ENCODE data around the gene DCPS. TPM values are rescaled to one million over a fixed set of nuclear protein-coding genes. Genes with fewer than 3 reads are reported as not detected.
A peak's percentile ranks its signal among the peaks of the same experiment; 100 is the strongest.
"Not testable (repeated sequence)": the region's sequence is repeated elsewhere in the genome, so short reads cannot be mapped to it uniquely, and the experiment has no call there.

The DCPS gene, protein sequence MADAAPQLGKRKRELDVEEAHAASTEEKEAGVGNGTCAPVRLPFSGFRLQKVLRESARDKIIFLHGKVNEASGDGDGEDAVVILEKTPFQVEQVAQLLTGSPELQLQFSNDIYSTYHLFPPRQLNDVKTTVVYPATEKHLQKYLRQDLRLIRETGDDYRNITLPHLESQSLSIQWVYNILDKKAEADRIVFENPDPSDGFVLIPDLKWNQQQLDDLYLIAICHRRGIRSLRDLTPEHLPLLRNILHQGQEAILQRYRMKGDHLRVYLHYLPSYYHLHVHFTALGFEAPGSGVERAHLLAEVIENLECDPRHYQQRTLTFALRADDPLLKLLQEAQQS
- 8.1 and 13.5 TPM in 2 replicates for total RNA-seq (2014; rRNA removed; shearing (Covaris generic))

DNA sequence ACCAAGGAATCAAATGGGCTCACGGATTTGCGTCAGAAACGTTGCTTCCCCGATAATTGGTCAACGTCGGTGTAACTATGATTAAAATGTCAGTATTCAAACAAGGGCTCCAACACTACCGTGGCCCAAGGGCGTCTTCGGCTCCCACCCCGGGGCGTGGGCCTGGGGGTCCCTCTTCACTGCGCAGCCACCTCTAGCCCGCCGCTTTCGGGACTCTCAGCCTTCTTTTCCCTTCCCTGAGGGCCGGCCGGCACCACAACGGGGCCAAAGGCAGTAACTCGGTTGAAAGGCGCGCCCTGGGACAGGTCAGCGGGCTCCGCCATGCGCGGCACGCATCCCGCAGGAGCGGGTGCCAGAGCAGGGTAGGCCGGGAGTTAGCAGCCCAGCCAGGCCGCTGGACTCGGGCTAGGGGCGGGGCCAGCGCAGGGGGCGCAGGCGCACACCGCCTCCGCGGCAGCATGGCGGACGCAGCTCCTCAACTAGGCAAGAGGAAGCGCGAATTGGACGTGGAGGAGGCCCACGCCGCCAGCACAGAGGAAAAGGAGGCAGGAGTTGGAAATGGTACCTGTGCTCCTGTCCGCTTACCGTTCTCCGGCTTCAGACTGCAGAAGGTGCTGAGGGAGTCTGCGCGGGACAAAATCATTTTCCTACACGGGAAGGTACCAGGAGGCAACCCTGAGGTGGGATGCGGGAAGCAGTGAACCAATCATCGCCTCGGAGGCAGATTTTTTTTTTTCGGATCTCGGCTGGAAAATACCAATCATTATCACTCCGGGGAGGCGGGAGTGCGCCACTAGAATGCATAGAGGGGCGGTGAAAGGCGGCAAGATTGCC, at the start of gene DCPS:
Gene DCPS, plus strand, starts transcription at position 438 of the 834 bp plus-strand sequence. Its CDS starts 21 bp downstream, at position 459.
- Histone ChIP-seq H3K27ac (peak within 1 kb of the TSS; percentile 81), H3K9me3 (replicated peaks) (no peaks in the 10 kb centered on the region), H3K36me3 (no peaks in the 10 kb centered on the region; the same call in 1 of the 2 replicates), H3K4me3 (peak within 1 kb of the TSS; percentile 59), H3K4me1 (replicated peaks) (0 out of 2 replicates have a peak, but pooled peaks cover 5% of the 10 kb centered on the region), H3K27me3 (replicated peaks) (no peaks in the 10 kb centered on the region)
- DNase-seq (ENCODE audit: low read depth in 1 of 2, low spot score in 2 of 2): peak; percentile 75 to 87

DNA sequence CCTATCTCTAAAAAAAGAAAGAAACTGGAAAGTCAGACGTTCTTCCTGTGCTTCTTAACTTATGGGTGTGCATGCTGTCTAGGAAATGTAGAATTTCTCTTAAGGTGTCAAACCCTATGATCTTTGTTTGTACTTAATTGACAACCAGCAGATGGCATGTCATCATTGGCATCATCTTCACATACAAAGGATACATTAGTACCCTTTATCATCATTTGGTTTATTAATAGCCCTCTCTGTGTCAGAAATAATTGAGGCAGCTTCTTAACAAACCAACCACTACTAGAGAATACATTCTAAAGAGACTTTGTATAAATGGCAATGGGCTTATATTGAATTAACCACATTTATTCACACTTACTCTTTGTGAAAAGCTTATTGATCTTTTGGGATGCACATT, 49.0 kb upstream of the DCPS start:
- Histone ChIP-seq H3K27ac (no peak overlapping the region), H3K36me3 (no peaks in the 10 kb centered on the region), H3K4me3 (no peak overlapping the region), H3K9me3 (replicated peaks) (no peaks in the 10 kb centered on the region), H3K27me3 (replicated peaks) (no peaks in the 10 kb centered on the region), H3K4me1 (replicated peaks) (peaks cover 8% of the 10 kb centered on the region; the same call in 1 of the 2 replicates)
- no peak for DNase-seq (ENCODE audit: low read depth in 1 of 2, low spot score in 2 of 2)

- not testable (repeated sequence) for H3K9me3 ChIP-seq (replicated peaks); H3K36me3 ChIP-seq; H3K27ac ChIP-seq; H3K4me1 ChIP-seq (replicated peaks); H3K4me3 ChIP-seq; DNase-seq (ENCODE audit: low read depth in 1 of 2, low spot score in 2 of 2); H3K27me3 ChIP-seq (replicated peaks)
Measured at GRCh38 chr11:126255507-126255906, 48.4 kb upstream of the DCPS start.

GRCh38 chr11:126256216-126256615, 47.6 kb upstream of the DCPS start:
- DNase-seq (ENCODE audit: low read depth in 1 of 2, low spot score in 2 of 2): no peak
- Histone ChIP-seq H3K9me3 (replicated peaks) (no peaks in the 10 kb centered on the region), H3K4me1 (replicated peaks) (peaks cover 8% of the 10 kb centered on the region; the same call in 1 of the 2 replicates), H3K4me3 (no peak overlapping the region), H3K36me3 (peaks cover 9% of the 10 kb centered on the region; the same call in 1 of the 2 replicates), H3K27ac (no peak overlapping the region), H3K27me3 (replicated peaks) (no peaks in the 10 kb centered on the region)

DNA sequence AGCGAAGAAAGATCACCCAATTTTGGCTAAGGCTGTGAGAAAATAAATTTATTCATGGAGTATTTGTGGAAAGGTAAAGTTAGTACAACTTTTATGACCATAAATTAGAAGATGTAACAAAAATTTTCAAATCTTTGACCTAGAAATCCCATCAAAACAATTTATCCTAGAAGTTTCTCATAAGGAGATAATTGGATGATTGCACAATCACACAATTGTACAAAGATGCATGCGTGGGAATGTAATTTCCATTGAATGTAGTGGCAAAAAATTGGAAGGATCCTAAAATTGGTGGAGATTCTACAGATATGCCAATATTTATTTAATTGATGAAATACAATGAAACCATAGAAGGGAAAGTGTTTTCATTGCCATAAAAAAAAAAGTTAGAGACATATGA, 46.7 kb upstream of the DCPS start:
- peaks cover 8% of the 10 kb centered on the region; the same call in 1 of the 2 replicates for H3K4me1 ChIP-seq (replicated peaks)
- no peak overlapping the region for H3K27ac ChIP-seq
- no peak overlapping the region for H3K4me3 ChIP-seq
- DNase-seq (ENCODE audit: low read depth in 1 of 2, low spot score in 2 of 2): no peak
- H3K27me3 ChIP-seq (replicated peaks): no peaks in the 10 kb centered on the region
- no peaks in the 10 kb centered on the region for H3K9me3 ChIP-seq (replicated peaks)
- H3K36me3 ChIP-seq: peaks cover 15% of the 10 kb centered on the region

GRCh38 chr11:126257764-126258163, 46.1 kb upstream of the DCPS start:
- Histone ChIP-seq H3K27ac (no peak overlapping the region), H3K27me3 (replicated peaks) (no peaks in the 10 kb centered on the region), H3K9me3 (replicated peaks) (no peaks in the 10 kb centered on the region), H3K36me3 (peaks cover 21% of the 10 kb centered on the region), H3K4me1 (replicated peaks) (peaks cover 8% of the 10 kb centered on the region; the same call in 1 of the 2 replicates), H3K4me3 (no peak overlapping the region)
- DNase-seq (ENCODE audit: low read depth in 1 of 2, low spot score in 2 of 2): peak in 1 of 2 experiments; percentile 21

- DNase-seq (ENCODE audit: low read depth in 1 of 2, low spot score in 2 of 2): no peak
- no peak overlapping the region for H3K27ac ChIP-seq
- H3K9me3 ChIP-seq (replicated peaks): no peaks in the 10 kb centered on the region
- peaks cover 65% of the 10 kb centered on the region for H3K36me3 ChIP-seq
- H3K4me1 ChIP-seq (replicated peaks): peaks cover 8% of the 10 kb centered on the region; the same call in 1 of the 2 replicates
- H3K27me3 ChIP-seq (replicated peaks): no peaks in the 10 kb centered on the region
- H3K4me3 ChIP-seq: no peak overlapping the region
Measured at GRCh38 chr11:126262216-126262615, 41.6 kb upstream of the DCPS start.

GRCh38 chr11:126263489-126263888, 40.4 kb upstream of the DCPS start:
- Histone ChIP-seq H3K36me3 (peaks cover 71% of the 10 kb centered on the region), H3K27me3 (replicated peaks) (no peaks in the 10 kb centered on the region), H3K4me3 (no peak overlapping the region), H3K27ac (no peak overlapping the region), H3K9me3 (replicated peaks) (no peaks in the 10 kb centered on the region), H3K4me1 (replicated peaks) (no peaks in the 10 kb centered on the region)
- DNase-seq (ENCODE audit: low read depth in 1 of 2, low spot score in 2 of 2): no peak

DNA sequence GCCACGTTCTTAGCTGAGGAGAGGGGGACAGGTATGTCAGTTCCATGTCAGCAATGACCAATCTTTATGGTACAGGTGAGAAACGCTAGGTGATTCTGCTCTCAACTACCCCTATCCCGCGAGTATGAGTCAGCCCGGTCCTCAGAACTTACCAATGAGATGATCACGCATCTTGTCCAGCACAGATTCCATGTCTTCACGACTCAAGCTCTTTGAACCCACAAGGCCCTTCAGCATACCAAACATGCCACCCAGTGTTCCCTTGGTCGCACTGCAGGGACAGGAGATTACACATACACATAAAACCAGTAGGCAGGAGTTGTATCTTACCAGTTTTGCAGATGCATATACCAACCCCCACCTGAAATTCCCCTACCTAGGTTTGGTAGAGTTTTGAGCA, 38.0 kb upstream of the DCPS start:
- Histone ChIP-seq H3K4me1 (replicated peaks) (no peaks in the 10 kb centered on the region), H3K4me3 (no peak overlapping the region), H3K27me3 (replicated peaks) (no peaks in the 10 kb centered on the region), H3K36me3 (peaks cover 66% of the 10 kb centered on the region), H3K9me3 (replicated peaks) (no peaks in the 10 kb centered on the region), H3K27ac (no peak overlapping the region)
- DNase-seq (ENCODE audit: low read depth in 1 of 2, low spot score in 2 of 2): no peak

DNA sequence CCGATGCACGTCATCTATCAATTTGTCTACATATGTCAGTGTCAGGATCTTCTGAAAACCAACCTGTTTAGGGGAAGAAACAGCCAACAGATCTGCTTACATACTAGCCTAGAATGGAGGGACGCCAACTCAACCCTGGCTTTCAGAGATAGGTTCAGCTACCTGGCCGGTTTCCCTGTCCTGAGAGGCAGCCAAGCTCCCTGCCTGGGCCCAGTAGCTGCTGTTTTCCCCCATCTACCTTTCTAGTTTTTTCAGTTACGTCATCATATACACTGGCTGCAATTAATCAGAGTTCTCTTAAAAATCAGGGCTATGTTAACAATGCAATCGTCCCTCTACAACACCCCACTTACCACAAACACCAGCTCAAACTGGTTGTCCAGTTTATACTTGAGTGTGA, 36.2 kb upstream of the DCPS start:
- Histone ChIP-seq H3K9me3 (replicated peaks) (no peaks in the 10 kb centered on the region), H3K4me3 (peak overlapping the region; percentile 70), H3K27ac (peak overlapping the region; percentile 80), H3K36me3 (peaks cover 51% of the 10 kb centered on the region), H3K4me1 (replicated peaks) (no peaks in the 10 kb centered on the region), H3K27me3 (replicated peaks) (no peaks in the 10 kb centered on the region)
- DNase-seq (ENCODE audit: low read depth in 1 of 2, low spot score in 2 of 2): no peak

DNA sequence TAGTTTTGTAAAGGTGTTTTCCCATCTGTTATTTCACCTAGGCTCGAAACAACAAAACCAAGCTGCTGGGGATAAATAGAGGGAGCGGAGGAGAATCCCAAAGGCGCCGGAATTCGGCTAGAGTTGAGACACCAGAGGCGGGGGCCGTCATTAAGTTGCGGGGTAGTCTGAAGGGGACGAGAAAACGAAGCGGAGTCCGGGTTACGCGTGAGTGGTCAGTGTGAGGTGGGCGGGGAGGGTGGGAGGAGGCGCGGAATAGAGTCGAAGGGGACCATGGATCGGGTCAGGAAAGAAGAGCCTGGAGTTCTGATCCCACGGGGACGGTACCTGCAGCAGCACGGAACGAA, 35.5 kb upstream of the DCPS start:
- Histone ChIP-seq H3K4me3 (peak overlapping the region; percentile 70), H3K4me1 (replicated peaks) (no peaks in the 10 kb centered on the region), H3K36me3 (peaks cover 45% of the 10 kb centered on the region), H3K27me3 (replicated peaks) (no peaks in the 10 kb centered on the region), H3K27ac (peak overlapping the region; percentile 80), H3K9me3 (replicated peaks) (no peaks in the 10 kb centered on the region)
- no peak for DNase-seq (ENCODE audit: low read depth in 1 of 2, low spot score in 2 of 2)

DNA sequence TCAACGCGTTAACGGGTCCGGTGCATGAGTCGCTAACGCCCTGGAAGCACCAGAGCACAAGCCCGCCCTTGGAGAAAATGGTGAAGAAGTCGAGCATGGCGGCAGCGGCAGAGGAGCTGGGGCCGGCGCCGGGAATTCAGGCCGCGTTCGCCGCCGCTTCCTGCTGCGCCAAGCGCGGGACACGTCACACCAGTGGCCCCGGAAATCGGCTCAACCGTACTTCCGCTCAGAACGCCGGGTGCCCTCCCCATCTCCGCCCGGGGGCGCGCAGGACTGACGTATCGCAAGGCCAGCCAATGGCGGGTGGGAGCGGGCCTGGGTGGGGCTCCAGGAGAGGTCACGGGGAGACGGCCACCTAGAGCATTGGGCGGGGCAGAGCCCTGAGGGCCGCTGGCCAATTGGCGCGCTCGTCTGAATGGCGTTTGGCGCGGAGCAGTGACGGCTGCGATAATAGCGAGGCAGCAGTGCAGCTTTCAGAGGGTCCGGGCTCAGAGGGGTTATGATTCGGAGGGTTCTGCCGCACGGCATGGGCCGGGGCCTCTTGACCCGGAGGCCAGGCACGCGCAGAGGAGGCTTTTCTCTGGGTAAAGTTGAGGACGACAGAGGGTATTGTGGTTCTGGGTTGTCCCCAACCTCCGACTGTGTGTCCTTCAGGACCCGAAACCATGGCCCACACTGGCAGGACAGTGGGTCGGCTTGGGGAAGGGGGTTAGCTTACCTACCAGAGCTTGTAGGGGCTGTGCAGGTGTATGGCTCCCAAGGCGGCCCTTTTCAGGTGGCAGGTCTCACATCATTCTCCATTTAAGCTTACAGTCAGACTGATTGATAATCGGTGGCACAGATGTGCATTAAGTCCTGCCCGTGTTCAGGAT, 34.9 kb upstream of the DCPS start, which contains the start of the genes FOXRED1 and SRPRA:
Gene FOXRED1, plus strand, starts transcription at position 447 of the 872 bp plus-strand sequence. Its CDS starts 53 bp downstream, at position 500.
Gene SRPRA, minus strand, starts transcription at position 188 of the 872 bp plus-strand sequence. Its CDS starts 91 bp downstream, at position 97.
- no peaks in the 10 kb centered on the region for H3K9me3 ChIP-seq (replicated peaks)
- H3K4me1 ChIP-seq (replicated peaks): no peaks in the 10 kb centered on the region
- H3K4me3 ChIP-seq: peak within 1 kb of the TSS; percentile 70
- no peaks in the 10 kb centered on the region for H3K27me3 ChIP-seq (replicated peaks)
- H3K36me3 ChIP-seq: peaks cover 38% of the 10 kb centered on the region
- H3K27ac ChIP-seq: peak within 1 kb of the TSS; percentile 80
- DNase-seq (ENCODE audit: low read depth in 1 of 2, low spot score in 2 of 2): peak; percentile 91 to 97

DNA sequence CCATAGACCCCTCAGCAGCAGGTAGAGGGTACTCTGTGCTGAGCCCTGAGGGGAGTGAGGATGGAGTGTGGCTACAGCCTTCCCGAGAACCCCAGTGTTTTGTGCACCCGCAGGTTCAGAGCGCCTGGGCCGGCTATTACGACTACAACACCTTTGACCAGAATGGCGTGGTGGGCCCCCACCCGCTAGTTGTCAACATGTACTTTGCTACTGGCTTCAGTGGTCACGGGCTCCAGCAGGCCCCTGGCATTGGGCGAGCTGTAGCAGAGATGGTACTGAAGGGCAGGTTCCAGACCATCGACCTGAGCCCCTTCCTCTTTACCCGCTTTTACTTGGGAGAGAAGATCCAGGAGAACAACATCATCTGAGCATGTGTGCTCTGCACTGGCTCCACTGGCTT, 26.5 kb upstream of the DCPS start:
- Histone ChIP-seq H3K9me3 (replicated peaks) (no peaks in the 10 kb centered on the region), H3K4me1 (replicated peaks) (no peaks in the 10 kb centered on the region), H3K4me3 (no peak overlapping the region), H3K27ac (no peak overlapping the region), H3K36me3 (no peaks in the 10 kb centered on the region), H3K27me3 (replicated peaks) (no peaks in the 10 kb centered on the region)
- no peak for DNase-seq (ENCODE audit: low read depth in 1 of 2, low spot score in 2 of 2)
